ENCODE measurements around the gene ADAM19. TPM values are rescaled to one million over a fixed set of nuclear protein-coding genes. Genes with fewer than 3 reads are reported as not detected.

The ADAM19 gene
- total RNA-seq, 1 experiment from 2014 or later, result 62.9 TPM

- Histone ChIP-seq H3K4me1 (no peaks in the 10 kb centered on the region), H3K27me3 (replicated peaks; ENCODE audit: control insufficient read depth, insufficient read depth, low read length) (no peaks in the 10 kb centered on the region), H3K4me3 (ENCODE audit: low read depth, low read length) (no peak overlapping the region), H3K9me3 (no peaks in the 10 kb centered on the region), H3K36me3 (ENCODE audit: control insufficient read depth, insufficient read depth, low read length) (no peaks in the 10 kb centered on the region)
- Mint-ChIP-seq H3K27ac (ENCODE audit: unreplicated experiment) (no peak overlapping the region), H3K27me3 (ENCODE audit: insufficient read depth, unreplicated experiment) (no peaks in the 10 kb centered on the region), H3K4me1 (ENCODE audit: low read depth, unreplicated experiment) (no peaks in the 10 kb centered on the region), H3K9me3 (ENCODE audit: unreplicated experiment) (no peaks in the 10 kb centered on the region), H3K36me3 (ENCODE audit: insufficient read depth, unreplicated experiment) (peaks cover 39% of the 10 kb centered on the region), H3K4me3 (ENCODE audit: unreplicated experiment) (no peak overlapping the region)
- ChIA-PET CTCF (no interaction called here), POLR2A (interaction anchor here (0.5 kb wide), 1 partner anchor 153 kb away, joined by 3 read pairs; no protein-coding TSS in a partner anchor)
- no TSS peak for BruUV-seq (replicated peaks)
- DNase-seq, result no peak
- intact Hi-C loops (cut with micrococcal nuclease; ENCODE audit: unreplicated experiment), result no loop called here
- TF ChIP-seq CTCF (IDR thresholded peaks at IDR 0.05; ENCODE audit: insufficient read depth in 1 of 2, low read depth in 1 of 2, low read length in 1 of 2, severe bottlenecking in 1 of 2, unreplicated experiment in 1 of 2), result no peak
These were observed 77.5 kb downstream of the ADAM19 start for GRCh38 chr5:157497875-157498611.

GRCh38 chr5:157496864-157497263 lies 78.7 kb downstream of the ADAM19 start:
- no peak for DNase-seq
- no peaks in the 10 kb centered on the region for H3K9me3 Mint-ChIP-seq (ENCODE audit: unreplicated experiment)
- Histone ChIP-seq H3K4me3 (ENCODE audit: low read depth, low read length) (no peak overlapping the region), H3K27me3 (replicated peaks; ENCODE audit: control insufficient read depth, insufficient read depth, low read length) (no peaks in the 10 kb centered on the region), H3K9me3 (no peaks in the 10 kb centered on the region), H3K4me1 (no peaks in the 10 kb centered on the region), H3K36me3 (ENCODE audit: control insufficient read depth, insufficient read depth, low read length) (no peaks in the 10 kb centered on the region)
- ChIA-PET CTCF (no interaction called here), POLR2A (no interaction called here)
- TF ChIP-seq CTCF (IDR thresholded peaks at IDR 0.05; ENCODE audit: insufficient read depth in 1 of 2, low read depth in 1 of 2, low read length in 1 of 2, severe bottlenecking in 1 of 2, unreplicated experiment in 1 of 2), result no peak
- intact Hi-C loops (cut with micrococcal nuclease; ENCODE audit: unreplicated experiment), result no loop called here
- H3K27me3 Mint-ChIP-seq (ENCODE audit: insufficient read depth, unreplicated experiment), result no peaks in the 10 kb centered on the region
- no TSS peak for BruUV-seq (replicated peaks)
- peaks cover 31% of the 10 kb centered on the region for H3K36me3 Mint-ChIP-seq (ENCODE audit: insufficient read depth, unreplicated experiment)
- no peak overlapping the region for H3K27ac Mint-ChIP-seq (ENCODE audit: unreplicated experiment)
- H3K4me3 Mint-ChIP-seq (ENCODE audit: unreplicated experiment), result no peak overlapping the region
- no peaks in the 10 kb centered on the region for H3K4me1 Mint-ChIP-seq (ENCODE audit: low read depth, unreplicated experiment)

GRCh38 chr5:157494178-157494832 lies 81.3 kb downstream of the ADAM19 start:
- no TSS peak for BruUV-seq (replicated peaks)
- H3K36me3 ChIP-seq (ENCODE audit: control insufficient read depth, insufficient read depth, low read length), result no peaks in the 10 kb centered on the region; the same call in 1 of the 2 replicates
- TF ChIP-seq CTCF (IDR thresholded peaks at IDR 0.05; ENCODE audit: insufficient read depth in 1 of 2, low read depth in 1 of 2, low read length in 1 of 2, severe bottlenecking in 1 of 2, unreplicated experiment in 1 of 2), result no peak
- intact Hi-C loops (cut with micrococcal nuclease; ENCODE audit: unreplicated experiment), result no loop called here
- H3K4me1 Mint-ChIP-seq (ENCODE audit: low read depth, unreplicated experiment), result no peaks in the 10 kb centered on the region
- no peak for DNase-seq
- CTCF ChIA-PET, result no interaction called here
- no peaks in the 10 kb centered on the region for H3K4me1 ChIP-seq
- peaks cover 26% of the 10 kb centered on the region for H3K36me3 Mint-ChIP-seq (ENCODE audit: insufficient read depth, unreplicated experiment)
- no peaks in the 10 kb centered on the region for H3K27me3 Mint-ChIP-seq (ENCODE audit: insufficient read depth, unreplicated experiment)
- no peak overlapping the region for H3K27ac Mint-ChIP-seq (ENCODE audit: unreplicated experiment)
- H3K4me3 Mint-ChIP-seq (ENCODE audit: unreplicated experiment), result no peak overlapping the region
- POLR2A ChIA-PET, result no interaction called here
- no peak overlapping the region for H3K4me3 ChIP-seq (ENCODE audit: low read depth, low read length)
- no peaks in the 10 kb centered on the region for H3K27me3 ChIP-seq (replicated peaks; ENCODE audit: control insufficient read depth, insufficient read depth, low read length)
- H3K9me3 ChIP-seq, result no peaks in the 10 kb centered on the region
- no peaks in the 10 kb centered on the region for H3K9me3 Mint-ChIP-seq (ENCODE audit: unreplicated experiment)

Data from Caco-2 (cell line).